KOPT-K1 (cell line): Measurements from ENCODE around the gene LRRC27.

Experiments used
- H3K27ac ChIP-seq: fragments of 200-600 bp; sonication (generic); 2 replicates; pipeline ENCODE4 v1.5.1; 2016; ENCODE audit warnings: antibody characterized with exemption, mild to moderate bottlenecking, low read depth, low read length; ENCODE audit not compliant: poor library complexity, severe bottlenecking
- H3K36me3 ChIP-seq: fragments of 200-600 bp; sonication (generic); 2 replicates; pipeline ENCODE4 v1.5.1; 2017; ENCODE audit warnings: antibody characterized with exemption, mild to moderate bottlenecking, low read length, moderate library complexity; ENCODE audit not compliant: insufficient read depth
- H3K9me3 ChIP-seq: fragments of 200-600 bp; sonication (generic); 2 replicates; pipeline ENCODE4 v1.5.1; 2017; ENCODE audit warnings: antibody characterized with exemption, low read length, mild to moderate bottlenecking; ENCODE audit not compliant: insufficient read depth, poor library complexity, severe bottlenecking

The LRRC27 gene

DNA sequence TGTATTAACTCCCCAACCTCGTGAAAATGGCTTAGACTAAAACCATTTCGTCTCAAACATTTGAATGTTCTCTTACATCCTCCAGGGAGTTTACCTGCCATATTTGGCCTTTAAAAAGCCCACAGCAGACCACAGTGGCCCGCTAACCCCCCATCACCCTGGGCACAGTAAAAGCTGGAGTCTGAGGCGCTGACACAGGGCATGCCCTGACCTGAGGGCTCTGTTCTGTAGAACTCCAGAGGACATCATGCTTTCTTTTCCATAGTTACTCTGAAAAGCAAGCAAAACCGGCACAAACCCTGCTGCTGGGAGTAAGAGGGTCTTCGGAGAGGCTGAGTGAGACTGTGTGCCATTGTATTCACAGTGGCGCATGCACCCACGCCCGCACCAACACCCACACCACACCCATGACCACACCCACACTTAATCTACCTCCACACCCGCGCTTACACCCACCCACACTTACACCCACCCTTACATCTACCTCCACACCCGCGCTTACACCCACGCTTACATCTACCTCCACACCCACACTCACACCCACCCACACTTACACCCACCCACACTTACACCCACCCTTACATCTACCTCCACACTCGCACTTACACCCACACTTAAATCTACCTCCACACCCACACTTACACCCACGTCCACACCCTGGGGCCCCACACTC lies 32.1 kb downstream of the LRRC27 start:
- peaks cover 5% of the 10 kb centered on the region for H3K9me3 ChIP-seq
- no peaks in the 10 kb centered on the region for H3K36me3 ChIP-seq
- no peak overlapping the region for H3K27ac ChIP-seq

- H3K27ac ChIP-seq = no peak overlapping the region
- H3K9me3 ChIP-seq = peaks cover 5% of the 10 kb centered on the region
- H3K36me3 ChIP-seq = no peaks in the 10 kb centered on the region
Observed at GRCh38 chr10:132364594-132364970, 32.6 kb downstream of the LRRC27 start.

GRCh38 chr10:132365102-132365501 lies 33.1 kb downstream of the LRRC27 start:
- Histone ChIP-seq H3K9me3 (peaks cover 5% of the 10 kb centered on the region), H3K36me3 (no peaks in the 10 kb centered on the region), H3K27ac (no peak overlapping the region)

- Histone ChIP-seq H3K36me3 (no peaks in the 10 kb centered on the region), H3K9me3 (peaks cover 5% of the 10 kb centered on the region), H3K27ac (no peak overlapping the region)
Observed at GRCh38 chr10:132366006-132366405, 34.0 kb downstream of the LRRC27 start.

GRCh38 chr10:132366499-132366898 lies 34.5 kb downstream of the LRRC27 start:
- Histone ChIP-seq H3K9me3 (peaks cover 5% of the 10 kb centered on the region), H3K36me3 (no peaks in the 10 kb centered on the region), H3K27ac (no peak overlapping the region)

DNA sequence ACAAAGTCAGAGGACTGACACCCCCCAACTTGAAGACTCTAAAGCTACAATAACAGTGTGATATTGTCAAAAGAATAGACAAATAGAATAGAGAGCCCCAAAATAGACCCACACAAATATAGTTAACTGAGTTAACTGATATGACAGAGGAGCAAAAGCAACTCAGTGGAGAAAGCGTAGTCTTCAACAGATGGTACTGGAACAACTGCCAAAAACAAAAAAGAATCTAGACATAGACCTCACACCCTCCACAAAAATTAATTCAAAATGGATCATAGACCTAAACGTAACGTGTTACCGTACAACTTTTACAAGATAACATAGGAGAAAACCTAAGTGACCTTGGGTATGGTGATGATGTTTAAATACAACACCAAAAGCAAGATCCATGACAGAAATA lies 36.4 kb downstream of the LRRC27 start:
- Histone ChIP-seq H3K36me3 (no peaks in the 10 kb centered on the region), H3K9me3 (peaks cover 5% of the 10 kb centered on the region), H3K27ac (no peak overlapping the region)

GRCh38 chr10:132368881-132369635 lies 37.1 kb downstream of the LRRC27 start:
- no peaks in the 10 kb centered on the region for H3K36me3 ChIP-seq
- H3K27ac ChIP-seq = no peak overlapping the region
- peaks cover 4% of the 10 kb centered on the region for H3K9me3 ChIP-seq

DNA sequence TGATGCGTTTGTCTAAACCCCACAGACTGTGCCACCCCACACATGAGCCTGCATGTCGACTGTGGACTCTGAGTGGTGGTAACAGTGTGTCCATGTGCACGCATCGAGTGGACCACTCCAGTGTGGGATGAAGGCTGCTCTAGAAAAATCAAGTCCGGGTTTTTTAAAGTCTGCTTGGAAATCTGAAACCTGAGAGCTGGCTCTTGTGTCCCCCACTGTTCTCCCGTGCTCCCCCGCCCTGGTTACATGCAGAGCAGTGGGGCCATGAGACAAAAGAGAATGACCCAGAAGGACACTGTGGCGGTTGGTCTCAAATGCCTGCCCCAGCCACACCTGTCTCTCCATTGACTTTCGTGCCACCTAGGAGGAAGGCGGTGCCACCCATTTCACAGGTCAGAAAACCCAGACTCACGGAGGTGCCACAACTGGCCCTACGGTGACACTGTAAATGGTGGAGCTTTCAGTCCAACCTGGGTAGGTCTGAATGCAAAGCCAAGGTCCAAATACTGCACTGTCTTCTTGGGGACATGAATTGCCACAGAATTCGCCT lies 37.7 kb downstream of the LRRC27 start:
- Histone ChIP-seq H3K27ac (no peak overlapping the region), H3K36me3 (no peaks in the 10 kb centered on the region), H3K9me3 (no peaks in the 10 kb centered on the region)

DNA sequence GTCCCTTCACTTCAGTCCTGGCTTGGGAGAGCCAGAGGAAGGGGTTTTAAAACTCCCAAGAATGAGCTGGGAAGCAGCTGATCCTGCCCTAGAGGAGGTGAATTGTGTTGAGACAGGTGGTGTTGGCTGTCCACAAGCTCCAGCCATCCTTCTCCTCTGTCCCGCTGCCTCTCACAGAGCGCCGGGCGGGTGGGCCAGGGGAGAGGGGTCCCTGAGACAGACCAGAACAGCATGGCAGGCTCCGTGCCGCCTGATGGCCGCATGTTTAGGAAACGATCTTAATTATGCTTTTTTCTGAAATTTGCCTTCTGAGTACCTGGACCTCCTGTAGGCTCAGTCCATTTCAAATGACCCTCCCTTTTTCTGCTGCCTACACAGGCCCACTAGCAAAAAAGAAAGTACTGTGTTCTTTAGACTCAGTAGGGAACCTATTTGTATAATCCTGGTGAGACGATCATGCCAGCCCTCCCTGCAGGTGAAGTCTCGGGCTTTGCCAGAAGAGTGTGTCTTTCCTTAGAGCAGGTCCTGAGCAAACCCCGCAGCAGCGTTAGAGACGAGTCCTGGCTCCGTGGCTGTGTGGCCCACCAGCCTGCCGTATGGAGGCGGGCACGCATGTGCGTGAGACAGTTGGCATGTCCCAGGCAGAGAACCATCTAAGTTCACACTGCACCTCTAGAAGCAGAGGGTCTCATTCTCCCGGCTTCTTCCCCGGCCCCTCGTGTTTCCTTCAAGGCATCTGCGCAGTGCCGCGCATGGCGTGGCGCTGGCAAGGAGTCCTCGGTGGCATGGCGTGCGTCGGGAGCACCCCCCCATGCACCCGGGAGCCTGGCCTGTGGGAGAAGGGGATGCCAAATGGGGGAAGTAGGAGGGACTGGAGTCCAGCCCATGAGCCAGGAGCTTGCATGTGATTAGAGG lies 38.7 kb downstream of the LRRC27 start:
- Histone ChIP-seq H3K36me3 (no peaks in the 10 kb centered on the region), H3K9me3 (no peaks in the 10 kb centered on the region), H3K27ac (no peak overlapping the region)

GRCh38 chr10:132371641-132372081 lies 39.7 kb downstream of the LRRC27 start:
- no peaks in the 10 kb centered on the region for H3K9me3 ChIP-seq
- H3K36me3 ChIP-seq = no peaks in the 10 kb centered on the region
- H3K27ac ChIP-seq = no peak overlapping the region

GRCh38 chr10:132372516-132373095 lies 40.6 kb downstream of the LRRC27 start:
- Histone ChIP-seq H3K36me3 (no peaks in the 10 kb centered on the region), H3K9me3 (no peaks in the 10 kb centered on the region), H3K27ac (no peak overlapping the region)

DNA sequence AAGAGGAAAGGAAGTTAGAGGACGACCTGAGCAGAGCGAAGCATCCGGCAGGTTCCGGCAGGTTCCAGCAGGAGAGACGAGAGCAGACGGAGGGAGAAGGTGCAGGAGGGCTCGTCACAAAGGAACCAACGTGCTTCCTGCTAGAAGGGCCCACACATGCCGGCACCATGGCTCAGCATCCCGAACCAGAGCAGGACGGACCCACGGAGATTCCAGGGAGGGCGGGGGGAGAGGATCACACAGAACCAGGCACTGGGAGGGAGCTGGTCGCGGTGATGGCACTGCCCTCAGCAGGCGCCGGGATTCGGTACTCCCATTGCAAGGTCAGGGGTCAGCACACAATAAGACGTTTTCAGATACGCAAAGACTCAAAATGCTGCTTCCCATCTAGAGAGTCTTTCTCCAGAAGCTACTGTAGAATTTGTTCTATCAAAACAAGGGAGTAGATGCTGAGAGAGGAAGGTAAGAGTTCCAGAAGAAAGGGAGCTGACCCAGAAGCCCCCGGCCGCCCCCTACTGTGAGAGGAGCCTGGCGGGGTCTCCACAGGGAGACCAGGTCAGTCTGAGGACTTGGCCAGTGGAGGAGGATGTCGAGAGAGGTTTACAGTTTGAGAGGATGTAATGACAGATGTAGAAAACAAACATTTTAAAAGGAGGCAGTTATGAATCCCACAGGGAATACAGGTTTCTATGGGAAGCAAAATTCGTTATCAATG lies 41.4 kb downstream of the LRRC27 start:
- no peaks in the 10 kb centered on the region for H3K9me3 ChIP-seq
- H3K36me3 ChIP-seq = no peaks in the 10 kb centered on the region
- no peak overlapping the region for H3K27ac ChIP-seq

DNA sequence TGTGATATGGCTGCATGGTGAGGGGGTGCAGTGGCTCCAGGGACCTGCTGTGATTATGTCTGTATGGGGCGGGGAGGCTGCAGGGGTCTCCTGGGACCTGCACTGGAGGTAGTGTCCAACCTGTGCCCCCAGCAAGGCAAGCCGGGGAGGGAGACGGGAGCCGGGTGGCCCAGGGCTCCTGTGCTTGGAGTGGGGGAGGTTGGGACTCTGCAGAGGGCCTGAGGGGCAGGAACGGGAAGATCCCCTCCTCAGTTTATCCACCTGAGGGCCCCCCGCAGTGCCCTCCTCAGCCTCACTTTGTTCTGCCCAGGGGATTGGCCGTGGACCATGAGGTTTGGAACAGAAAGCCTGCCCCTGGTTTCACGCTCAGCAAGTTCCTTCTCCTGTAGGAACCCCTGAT lies 42.2 kb downstream of the LRRC27 start:
- Histone ChIP-seq H3K36me3 (no peaks in the 10 kb centered on the region), H3K27ac (no peak overlapping the region), H3K9me3 (no peaks in the 10 kb centered on the region)

DNA sequence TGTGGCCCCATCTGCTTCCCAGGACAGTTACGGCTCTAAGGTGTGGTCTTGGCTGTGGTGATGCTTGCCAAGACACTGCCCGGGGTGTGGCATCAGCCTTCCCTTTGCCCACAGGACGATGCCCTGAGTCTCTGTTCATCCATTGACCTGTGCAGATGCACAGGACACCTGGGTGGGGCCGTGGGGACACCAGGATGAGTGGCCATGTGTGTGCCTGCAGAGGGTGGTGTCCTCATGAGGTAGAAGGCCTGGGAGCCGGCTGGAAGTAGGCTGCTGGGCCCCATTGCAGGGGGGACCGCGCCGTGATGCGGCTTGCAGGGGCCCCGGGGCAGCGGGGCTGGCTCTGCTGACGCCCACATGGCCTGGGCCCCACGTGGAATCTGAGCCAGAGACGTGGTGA lies 42.6 kb downstream of the LRRC27 start:
- no peak overlapping the region for H3K27ac ChIP-seq
- no peaks in the 10 kb centered on the region for H3K36me3 ChIP-seq
- H3K9me3 ChIP-seq = no peaks in the 10 kb centered on the region
